HG03280 (cell line): ENCODE measurements around the gene DYNLT1.
"Not testable (repeated sequence)": the region's sequence is repeated elsewhere in the genome, so short reads cannot be mapped to it uniquely, and the experiment has no call there.

Experiments used
- ATAC-seq: cut with Tn5 transposase; IDR thresholded peaks from one replicate; pipeline ENCODE4 v1.9.1; 2021; ENCODE audit warnings: mild to moderate bottlenecking, moderate library complexity; ENCODE audit not compliant: unreplicated experiment

DYNLT1 gene

DNA sequence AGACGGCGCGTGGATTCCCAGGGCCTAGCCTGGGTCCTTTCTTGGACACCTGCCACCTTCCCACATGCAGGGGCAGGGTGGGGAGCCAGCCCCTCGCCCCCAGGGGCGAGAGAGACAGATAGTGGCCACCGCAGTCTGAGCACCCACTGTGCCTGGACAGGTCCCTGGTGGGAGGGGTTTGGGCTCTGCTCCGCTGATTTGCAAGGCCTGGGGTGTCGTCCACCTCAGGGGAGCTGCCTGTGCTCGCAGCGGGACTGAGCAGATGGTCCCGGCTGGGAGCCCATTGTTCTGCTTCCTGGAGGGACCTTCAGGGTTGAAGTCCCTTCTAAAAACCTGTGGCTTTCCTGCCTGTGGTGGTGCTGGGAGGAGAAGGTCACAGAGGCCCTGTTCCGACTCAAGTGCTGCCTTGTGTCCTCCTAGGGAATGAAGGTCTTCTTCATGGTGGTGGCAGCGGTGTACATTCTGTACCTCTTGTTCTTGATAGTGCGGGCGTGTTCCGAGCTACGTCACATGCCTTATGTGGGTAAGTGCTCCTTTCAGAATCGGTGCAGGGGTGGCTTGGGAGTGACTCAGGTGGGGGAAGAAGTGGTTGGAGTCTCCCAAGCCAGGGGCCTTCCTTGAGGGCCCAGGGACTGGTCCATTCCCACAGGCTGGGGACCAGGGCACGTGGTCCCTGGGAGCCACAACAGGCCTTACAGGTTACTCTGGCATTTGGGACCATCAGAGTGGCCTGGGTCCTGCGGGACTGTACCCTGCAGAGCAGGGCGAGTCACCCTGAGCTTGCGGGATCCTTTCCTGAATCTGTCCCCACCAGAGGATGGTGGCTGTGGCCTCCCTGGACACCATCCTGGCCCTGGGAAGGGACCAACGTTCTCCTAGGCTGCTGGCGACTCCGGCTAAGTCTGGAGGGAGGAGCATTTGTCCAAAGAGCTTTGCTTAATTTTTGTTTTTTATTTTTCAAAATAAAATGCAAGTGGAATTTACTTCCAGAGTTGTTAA, 19.6 kb downstream of the DYNLT1 start:
- no peak for ATAC-seq

GRCh38 chr6:158622545-158623190, 21.9 kb downstream of the DYNLT1 start:
- ATAC-seq: no peak

DNA sequence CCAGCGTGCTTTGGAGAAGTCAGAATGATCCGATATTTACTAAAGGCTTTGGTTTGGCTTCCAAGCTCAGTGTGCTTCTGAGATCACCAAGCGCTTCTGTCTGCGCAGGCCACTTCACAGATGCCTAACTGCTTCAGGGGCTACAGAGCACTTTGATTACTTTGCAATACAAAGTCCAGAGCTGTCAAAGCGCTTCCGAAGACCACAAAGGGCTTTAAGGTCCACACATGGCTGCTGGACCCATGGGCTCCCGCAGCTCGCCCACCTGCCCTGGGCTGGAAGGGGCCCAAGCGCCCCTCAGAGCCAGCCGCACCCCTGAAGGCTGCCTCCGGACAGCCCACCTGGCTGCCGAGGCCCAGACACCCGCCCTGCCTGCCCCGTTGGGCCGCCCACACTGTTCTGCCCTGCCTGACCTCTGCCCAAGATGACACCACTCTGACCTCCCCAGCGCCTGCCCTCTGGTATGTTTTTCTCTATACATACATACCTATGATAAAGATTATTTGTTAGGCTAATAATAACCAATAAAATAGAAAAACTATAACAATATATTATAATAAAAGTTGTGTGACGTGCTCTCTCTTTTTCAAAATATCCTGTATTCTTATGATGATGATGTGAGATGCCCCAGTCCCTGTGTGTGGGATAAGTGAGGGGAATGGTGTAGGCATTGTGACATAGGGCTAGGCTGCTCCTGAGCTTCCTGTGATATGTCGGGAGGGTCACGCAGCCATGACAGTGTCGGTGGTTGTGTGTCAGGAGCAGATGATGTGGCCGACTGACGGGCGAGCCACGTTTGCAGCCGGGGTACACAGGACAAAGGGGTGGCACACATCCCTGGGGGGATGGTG, 22.6 kb downstream of the DYNLT1 start:
- ATAC-seq: no peak

- no peak for ATAC-seq
Measured at GRCh38 chr6:158620963-158621693, 23.4 kb downstream of the DYNLT1 start.

DNA sequence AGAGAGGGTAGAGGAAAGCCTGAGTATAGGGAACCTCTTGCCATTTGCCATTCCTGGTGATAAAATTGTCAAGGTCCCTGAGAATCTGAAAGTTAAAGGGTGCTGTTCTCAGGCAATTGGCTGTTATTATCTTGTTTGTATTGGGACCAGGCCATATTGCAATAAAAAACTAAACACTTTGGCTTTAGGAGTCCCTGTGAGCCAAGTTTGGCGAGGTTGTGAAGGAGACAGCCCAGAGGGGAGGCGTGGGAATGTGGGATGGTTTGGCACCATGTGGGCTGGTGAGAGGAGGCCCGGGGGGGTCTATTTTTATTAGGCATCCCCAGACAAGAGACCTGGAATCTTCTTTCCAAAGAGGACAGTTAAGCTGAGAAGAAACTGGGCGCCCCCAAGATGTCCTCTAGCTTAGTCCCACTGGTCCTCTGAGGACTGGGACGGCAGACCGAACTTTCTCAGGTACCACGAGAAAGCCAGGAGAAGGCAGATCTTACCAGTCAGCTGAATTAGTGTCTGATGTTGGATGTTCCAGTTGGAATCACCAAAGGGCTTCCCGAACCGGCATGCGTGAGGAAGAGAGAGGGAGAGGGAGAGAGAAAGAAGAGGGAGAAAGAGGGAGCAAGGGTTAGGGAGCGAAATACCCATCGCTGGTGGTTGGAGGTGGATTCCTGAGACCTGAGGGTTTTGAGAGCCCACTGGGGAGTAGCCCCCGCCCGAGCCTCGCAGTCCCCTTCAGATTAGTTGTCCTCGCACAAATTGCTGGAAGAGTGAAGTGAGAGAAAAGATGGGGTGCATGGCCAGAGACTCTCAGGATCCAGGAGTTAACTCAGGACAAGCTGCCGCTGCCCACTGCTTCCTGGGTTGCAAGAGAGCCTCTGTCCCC, 24.4 kb downstream of the DYNLT1 start:
- ATAC-seq: no peak

GRCh38 chr6:158618289-158618688, 26.3 kb downstream of the DYNLT1 start:
- not testable (repeated sequence) for ATAC-seq

- not testable (repeated sequence) for ATAC-seq
Measured at GRCh38 chr6:158614606-158615005, 29.9 kb downstream of the DYNLT1 start.

- ATAC-seq: no peak
Measured at GRCh38 chr6:158611541-158612370, 32.8 kb downstream of the DYNLT1 start.

DNA sequence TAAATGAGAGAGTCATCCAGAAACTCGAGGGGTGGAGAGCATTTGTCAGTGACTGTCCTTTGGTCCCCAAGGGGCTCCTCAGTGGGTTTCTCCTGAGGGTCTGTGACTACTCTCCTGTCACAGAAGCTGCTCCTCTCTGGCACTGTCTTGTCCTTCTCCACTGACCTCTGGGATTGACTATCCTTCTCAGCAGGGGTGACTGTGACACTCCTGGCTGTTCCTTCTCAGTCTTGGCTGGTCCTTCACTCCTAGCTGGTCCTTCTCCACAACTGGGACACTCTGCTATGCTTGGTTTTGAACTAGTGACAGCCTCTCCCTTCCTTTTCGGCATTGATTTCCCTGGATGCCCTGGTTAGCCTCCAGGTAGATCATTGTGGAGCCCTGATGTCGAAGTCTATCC, 33.5 kb downstream of the DYNLT1 start:
- no peak for ATAC-seq

- no peak for ATAC-seq
Measured at GRCh38 chr6:158610319-158610968, 34.1 kb downstream of the DYNLT1 start.

GRCh38 chr6:158609455-158610155, 34.9 kb downstream of the DYNLT1 start:
- no peak for ATAC-seq

DNA sequence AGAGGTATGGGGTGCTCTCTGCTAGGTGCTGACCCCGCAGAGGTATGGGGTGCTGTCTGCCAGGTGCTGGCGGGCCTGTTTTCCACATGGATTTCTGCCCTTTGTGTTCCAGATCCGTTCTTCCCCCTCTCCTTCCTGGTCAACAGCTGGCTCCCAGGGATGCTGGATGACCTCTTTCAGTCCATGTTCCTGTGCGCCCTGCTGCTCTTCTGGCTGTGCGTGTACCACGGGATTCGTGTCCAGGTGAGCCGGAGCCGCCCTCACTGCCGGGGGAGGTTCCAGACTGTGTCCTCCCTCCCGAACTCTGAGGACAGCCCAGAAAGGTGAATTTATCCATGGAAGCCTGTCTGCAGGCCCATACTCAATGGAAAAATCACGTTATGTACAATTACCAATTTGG, 36.3 kb downstream of the DYNLT1 start:
- ATAC-seq: no peak

GRCh38 chr6:158607411-158608170, 37.0 kb downstream of the DYNLT1 start:
- no peak for ATAC-seq

DNA sequence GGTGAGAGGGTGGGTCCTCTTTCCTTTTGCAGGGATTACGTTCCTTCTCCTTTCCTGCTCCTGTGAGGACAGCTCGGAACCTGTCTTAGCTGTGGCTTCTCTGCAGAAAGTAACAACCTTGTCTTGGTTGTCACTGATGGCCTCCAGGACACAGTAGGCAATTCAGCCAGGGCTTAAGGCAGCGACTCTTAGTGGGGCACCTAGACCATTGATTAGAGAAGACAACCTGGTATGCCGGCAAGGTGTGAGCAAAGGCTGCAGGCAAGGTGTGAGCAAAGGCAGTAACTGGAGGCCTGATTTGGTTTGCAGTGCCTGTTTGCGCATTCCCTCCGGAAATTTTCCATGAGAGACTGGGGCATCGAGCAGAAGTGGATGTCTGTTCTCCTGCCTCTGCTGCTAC, 37.6 kb downstream of the DYNLT1 start:
- no peak for ATAC-seq

DNA sequence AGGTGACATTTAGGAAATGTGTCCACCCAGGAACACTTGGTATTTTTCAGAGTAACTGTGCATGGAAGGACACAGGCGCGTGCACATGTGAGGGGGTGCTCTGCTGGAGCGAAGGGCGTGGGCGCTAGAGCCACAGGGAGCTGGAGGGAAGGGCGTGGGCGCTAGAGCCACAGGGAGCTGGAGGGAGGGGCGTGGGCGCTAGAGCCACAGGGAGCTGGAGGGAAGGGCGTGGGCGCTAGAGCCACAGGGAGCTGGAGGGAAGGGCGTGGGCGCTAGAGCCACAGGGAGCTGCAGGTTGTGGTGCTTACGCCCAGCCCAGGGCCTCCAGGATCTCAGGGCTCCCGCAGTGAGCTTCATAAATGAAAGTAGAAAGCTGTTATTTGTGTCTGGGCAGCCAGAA, 38.5 kb downstream of the DYNLT1 start:
- ATAC-seq: not testable (repeated sequence)

- ATAC-seq: no peak
Measured at GRCh38 chr6:158605266-158605878, 39.2 kb downstream of the DYNLT1 start.
